ENCODE results near the gene HOXD12. TPM values are rescaled to one million over a fixed set of nuclear protein-coding genes. Genes with fewer than 3 reads are reported as not detected.

HOXD12 gene
- polyA plus RNA-seq, 1 of the 3 experiments (the other 2 are of a cell fraction): not detected

- ChIA-PET CTCF (interaction anchor here (1.0 to 4.4 kb wide), 2 partner anchors 9 to 502 kb away, joined by 3 to 24 read pairs; no protein-coding TSS in a partner anchor), POLR2A (no interaction called here)
- H4K20me1 ChIP-seq (ENCODE audit: insufficient read depth): no peaks in the 10 kb centered on the region
- no peaks in the 10 kb centered on the region for H3K27me3 ChIP-seq (ENCODE audit: insufficient read depth)
- H3K9me2 ChIP-seq: no peaks in the 10 kb centered on the region
- WGBS (ENCODE audit: low lambda C conversion rate): 92% methylated on average over 11 of the region's 11 CpGs
- H3K9me3 ChIP-seq: no peaks in the 10 kb centered on the region
- TF ChIP-seq PBX3 (IDR thresholded peaks at IDR 0.05) (no peak), YY1 (IDR thresholded peaks at IDR 0.05; ENCODE audit: low read depth) (no peak), POLR2AphosphoS5 (IDR thresholded peaks at IDR 0.05; ENCODE audit: low read depth, low read length) (no peak), RCOR1 (IDR thresholded peaks at IDR 0.05; ENCODE audit: low read length) (no peak), IRF3 (IDR thresholded peaks at IDR 0.05; ENCODE audit: low read depth, low read length) (no peak), RFX5 (IDR thresholded peaks at IDR 0.05; ENCODE audit: low read length) (no peak), GATA2 (CRISPR knock-in tag; IDR thresholded peaks at IDR 0.05) (no peak), MEF2A (IDR thresholded peaks at IDR 0.05; ENCODE audit: borderline replicate concordance, low read depth) (no peak), FOSL2 (IDR thresholded peaks at IDR 0.05; ENCODE audit: borderline replicate concordance, low read depth) (no peak), EP300 (IDR thresholded peaks at IDR 0.05; ENCODE audit: borderline replicate concordance in 1 of 2, low read depth in 1 of 2, low read length in 1 of 2) (no peak), FOXM1 (IDR thresholded peaks at IDR 0.05; ENCODE audit: low read depth) (no peak), SIN3A (IDR thresholded peaks at IDR 0.05; ENCODE audit: borderline replicate concordance, low read depth, low read length) (no peak), TEAD4 (IDR thresholded peaks at IDR 0.05; ENCODE audit: borderline replicate concordance, insufficient read depth) (no peak), NRF1 (IDR thresholded peaks at IDR 0.05; ENCODE audit: low read depth, low read length) (no peak), EZH2phosphoT487 (IDR thresholded peaks at IDR 0.05; ENCODE audit: borderline replicate concordance, low read depth) (no peak), MAX (IDR thresholded peaks at IDR 0.05; ENCODE audit: low read depth) (no peak), MXI1 (IDR thresholded peaks at IDR 0.05; ENCODE audit: low read depth, low read length) (no peak)
- TF ChIP-seq, protein P1, sequence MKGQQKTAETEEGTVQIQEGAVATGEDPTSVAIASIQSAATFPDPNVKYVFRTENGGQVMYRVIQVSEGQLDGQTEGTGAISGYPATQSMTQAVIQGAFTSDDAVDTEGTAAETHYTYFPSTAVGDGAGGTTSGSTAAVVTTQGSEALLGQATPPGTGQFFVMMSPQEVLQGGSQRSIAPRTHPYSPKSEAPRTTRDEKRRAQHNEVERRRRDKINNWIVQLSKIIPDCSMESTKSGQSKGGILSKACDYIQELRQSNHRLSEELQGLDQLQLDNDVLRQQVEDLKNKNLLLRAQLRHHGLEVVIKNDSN (IDR thresholded peaks at IDR 0.05; ENCODE audit: borderline replicate concordance, low read depth): no peak
- H3K4me1 ChIP-seq (ENCODE audit: control insufficient read depth in 1 of 2, insufficient read depth in 2 of 2, low read depth in 1 of 2, low read length in 1 of 2): peaks cover 0 to 8% of the 10 kb centered on the region in 2 experiments; a peak in 1 of 4 replicates
- no peak overlapping the region; a peak in 1 of 4 replicates for H3K27ac ChIP-seq (ENCODE audit: low read depth in 2 of 2, low read length in 1 of 2)
- H3F3A ChIP-seq (replicated peaks; ENCODE audit: insufficient read depth): no peaks in the 10 kb centered on the region
- no peak overlapping the region for H2AFZ ChIP-seq (ENCODE audit: low read depth)
- peaks cover 0 to 14% of the 10 kb centered on the region in 2 experiments for H3K36me3 ChIP-seq (replicated peaks in 1 of 2; ENCODE audit: control insufficient read depth in 1 of 2, insufficient read depth in 2 of 2, low read length in 1 of 2)
- no peak overlapping the region for H3K4me3 ChIP-seq (ENCODE audit: low read depth in 2 of 2, low read length in 1 of 2)
- no peak overlapping the region for H3K9ac ChIP-seq
- H3K79me2 ChIP-seq (ENCODE audit: insufficient read depth): peaks cover 4% of the 10 kb centered on the region; the same call in 1 of the 2 replicates
- DNase-seq: no peak
- H3K4me2 ChIP-seq: no peak overlapping the region
Observed at GRCh38 chr2:176148751-176149421, 49.3 kb downstream of the HOXD12 start.

Measured in SK-N-SH (cell line).